SKM-1 treated with dmso at 0.1 percent for 144 hours (cell line): Measurements from ENCODE around the gene RFX2.
"Not testable (repeated sequence)": the region's sequence is repeated elsewhere in the genome, so short reads cannot be mapped to it uniquely, and the experiment has no call there.

Experiments
- DNase-seq: peaks from one replicate; lab custom pipeline; 2025; ENCODE audit not compliant: unreplicated experiment; lab: John Stamatoyannopoulos, UW

The RFX2 gene

DNA sequence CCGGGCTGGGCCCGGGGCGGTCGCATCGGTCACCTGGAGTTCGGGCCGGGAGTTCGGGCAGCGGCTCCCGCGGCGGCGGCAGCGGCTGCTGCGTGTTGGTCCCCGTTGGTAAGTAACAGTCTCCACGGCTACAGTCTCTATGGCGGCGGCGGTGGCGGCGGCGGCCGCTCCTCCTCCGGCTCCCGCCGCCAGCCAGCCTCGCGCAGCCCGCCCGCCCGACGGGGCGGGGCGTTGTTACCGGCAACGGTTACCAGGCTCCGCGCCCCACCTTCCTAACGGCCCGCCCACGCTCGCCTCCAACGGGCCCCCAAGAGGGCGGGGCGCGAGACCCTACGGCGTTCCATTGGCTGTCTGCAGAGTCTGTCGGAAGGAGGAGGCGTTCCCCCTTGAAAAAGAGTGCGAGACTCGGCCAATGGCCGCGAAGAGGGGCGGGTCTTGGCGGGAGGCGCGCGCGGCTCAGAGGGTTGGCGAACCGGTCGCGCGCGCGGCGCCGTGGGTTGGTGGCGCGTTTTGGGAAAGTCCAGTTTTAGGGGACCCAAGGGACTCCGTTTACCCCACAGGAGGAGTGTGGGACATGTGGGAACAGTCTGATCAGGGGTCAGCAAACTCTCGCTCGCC lies at the start of gene RFX2:
TSS of gene RFX2 (minus strand) at position 141 of the 618 bp plus-strand sequence. CDS start 63,004 bp downstream, outside the sequence.
- peak; percentile 98 for DNase-seq

DNA sequence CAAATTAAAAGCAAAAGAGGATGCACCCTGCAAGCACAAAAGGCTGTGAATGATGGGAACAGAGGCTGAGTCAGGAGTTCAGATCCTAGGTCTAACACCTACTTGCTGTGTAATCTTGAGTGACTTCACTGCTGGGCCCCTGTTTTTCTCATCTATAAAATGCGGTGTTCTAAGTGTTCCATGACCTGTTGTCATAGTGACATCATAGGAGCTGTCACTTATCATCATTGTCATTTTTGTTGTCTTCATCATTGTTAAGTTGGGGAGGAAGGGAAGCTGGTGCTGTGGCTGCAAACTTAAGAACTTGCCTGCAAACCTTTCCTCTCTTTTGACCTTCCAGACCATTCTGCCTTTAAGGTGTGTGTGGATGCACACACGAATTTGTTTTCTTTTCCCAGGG lies 45.7 kb upstream of the RFX2 start:
- DNase-seq = no peak

DNA sequence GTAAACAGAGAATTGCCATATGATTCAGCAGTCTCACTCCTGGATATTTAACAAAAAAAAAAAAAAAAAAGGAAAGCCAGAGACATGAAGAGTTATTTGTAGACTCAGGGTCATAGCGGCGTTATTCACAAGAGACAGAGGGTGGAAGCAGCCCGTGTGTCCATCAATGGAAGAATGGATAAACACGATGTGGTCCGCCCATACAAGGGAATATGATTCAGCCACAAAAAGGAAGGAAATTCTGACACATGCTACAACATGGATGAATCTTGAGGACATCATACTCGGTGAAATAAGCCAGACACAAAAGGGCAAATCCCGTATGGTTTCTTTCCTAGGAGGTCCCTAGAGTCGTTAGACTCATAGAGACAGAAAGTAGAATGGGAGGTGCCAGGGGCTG lies 40.0 kb upstream of the RFX2 start:
- no peak for DNase-seq

DNA sequence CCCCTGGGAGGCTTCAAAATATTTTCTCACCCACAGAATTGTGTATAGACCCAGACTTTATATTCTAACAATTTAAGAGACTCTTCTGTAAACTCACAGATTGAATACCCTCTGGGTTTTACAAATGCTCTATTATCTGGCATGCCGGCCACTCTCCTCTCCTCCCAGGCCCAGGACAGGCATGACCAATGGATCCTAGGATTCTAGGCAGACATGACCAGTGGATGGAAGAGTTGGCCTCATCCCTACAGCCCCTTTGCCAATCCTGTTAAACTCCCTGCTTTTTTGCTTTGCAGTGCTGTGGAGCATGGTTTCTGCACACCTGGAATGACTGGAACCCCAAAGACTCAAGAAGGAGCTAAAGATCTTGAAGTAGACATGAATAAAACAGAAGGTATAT lies 30.9 kb upstream of the RFX2 start:
- DNase-seq = no peak

DNA sequence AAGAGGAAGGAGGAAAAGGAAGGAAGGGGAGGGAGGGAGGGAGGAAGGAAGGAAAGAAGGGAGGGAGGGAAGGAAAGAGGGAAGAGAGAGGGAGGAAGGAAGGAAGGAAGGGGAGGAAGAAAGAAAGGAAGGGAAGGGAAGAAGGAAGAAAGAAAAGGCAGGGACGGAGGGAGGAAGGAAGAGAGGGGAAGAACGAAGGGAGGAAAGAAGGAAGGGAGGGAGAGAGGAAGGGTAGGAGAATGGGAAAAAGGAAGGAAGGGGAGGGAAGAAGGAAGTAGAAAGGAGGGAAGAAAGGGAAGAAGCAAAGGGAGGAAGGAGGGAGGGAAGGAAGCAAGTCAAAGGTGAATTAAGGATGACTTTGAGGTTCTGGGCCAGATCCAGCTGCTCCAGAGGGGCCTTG lies 28.2 kb upstream of the RFX2 start:
- DNase-seq = no peak

- DNase-seq = peak; percentile 36
Observed at GRCh38 chr19:6138066-6138465, 27.8 kb upstream of the RFX2 start.

DNA sequence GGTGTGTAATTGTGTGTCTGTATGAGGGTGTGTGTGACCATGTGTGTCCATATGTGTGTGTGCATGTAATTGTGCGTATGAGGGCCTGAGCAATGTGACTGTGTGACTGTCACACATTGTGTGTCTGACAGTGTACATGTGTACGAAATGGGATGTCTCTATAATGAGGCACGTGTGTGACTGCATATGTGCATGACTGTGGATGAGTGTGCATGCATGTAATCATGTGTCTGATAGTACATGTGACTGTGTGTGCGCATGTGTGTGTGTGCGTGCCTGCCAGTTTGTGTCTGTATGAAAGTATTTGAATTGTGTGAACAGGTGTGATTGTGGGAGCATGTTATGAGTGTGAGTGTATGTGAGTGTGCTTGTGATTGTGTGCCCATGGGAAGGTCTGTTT lies 22.9 kb upstream of the RFX2 start:
- DNase-seq = no peak

- no peak for DNase-seq
Observed at GRCh38 chr19:6132482-6132881, 22.2 kb upstream of the RFX2 start.

GRCh38 chr19:6127716-6128335 lies 17.5 kb upstream of the RFX2 start:
- DNase-seq = no peak

- DNase-seq = peak; percentile 69
Observed at GRCh38 chr19:6126335-6126974, 16.2 kb upstream of the RFX2 start.

DNA sequence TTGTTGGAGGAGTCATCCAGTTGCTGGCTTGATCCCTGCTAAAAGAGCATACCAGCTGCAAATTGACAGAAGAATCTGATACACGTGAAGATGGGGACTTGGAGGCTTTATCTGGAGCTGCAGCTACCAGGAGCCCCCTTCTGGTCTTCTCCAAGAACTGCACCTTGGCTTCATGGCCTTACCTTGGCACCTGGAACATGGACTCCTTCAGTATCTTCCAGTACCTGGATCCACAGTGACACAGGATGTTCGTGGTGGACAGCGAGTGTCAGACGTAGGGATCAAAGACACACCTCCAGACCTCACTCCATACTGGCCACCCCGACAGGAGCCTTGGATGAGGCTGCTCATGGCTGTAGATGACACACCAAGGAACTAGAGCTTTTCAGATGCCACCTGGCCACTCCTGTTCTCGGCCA lies 15.3 kb upstream of the RFX2 start:
- DNase-seq = peak; percentile 77

GRCh38 chr19:6119031-6119430 lies 8.7 kb upstream of the RFX2 start:
- no peak for DNase-seq

- no peak for DNase-seq
Observed at GRCh38 chr19:6118043-6118442, 7.7 kb upstream of the RFX2 start.

DNA sequence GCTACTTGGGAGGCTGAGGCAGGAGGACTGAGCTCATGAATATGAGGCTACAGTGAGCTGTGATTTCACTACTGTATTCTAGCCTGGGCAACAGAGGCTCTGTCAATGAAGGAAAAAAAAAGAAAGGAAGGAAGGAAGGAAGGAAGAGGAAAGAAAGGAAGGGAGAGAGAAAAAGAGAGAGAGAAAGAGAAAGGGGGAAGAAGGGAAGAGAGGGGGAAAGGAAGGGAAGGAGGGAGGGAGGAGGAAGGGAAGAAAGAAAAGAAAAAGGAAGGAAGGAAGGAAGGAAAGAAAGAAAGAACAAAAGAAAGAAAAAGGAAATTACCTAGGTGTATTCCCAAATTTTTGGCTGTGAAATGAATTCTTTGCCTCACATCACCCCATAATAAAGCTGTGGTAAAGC lies 7.2 kb upstream of the RFX2 start:
- DNase-seq = no peak

DNA sequence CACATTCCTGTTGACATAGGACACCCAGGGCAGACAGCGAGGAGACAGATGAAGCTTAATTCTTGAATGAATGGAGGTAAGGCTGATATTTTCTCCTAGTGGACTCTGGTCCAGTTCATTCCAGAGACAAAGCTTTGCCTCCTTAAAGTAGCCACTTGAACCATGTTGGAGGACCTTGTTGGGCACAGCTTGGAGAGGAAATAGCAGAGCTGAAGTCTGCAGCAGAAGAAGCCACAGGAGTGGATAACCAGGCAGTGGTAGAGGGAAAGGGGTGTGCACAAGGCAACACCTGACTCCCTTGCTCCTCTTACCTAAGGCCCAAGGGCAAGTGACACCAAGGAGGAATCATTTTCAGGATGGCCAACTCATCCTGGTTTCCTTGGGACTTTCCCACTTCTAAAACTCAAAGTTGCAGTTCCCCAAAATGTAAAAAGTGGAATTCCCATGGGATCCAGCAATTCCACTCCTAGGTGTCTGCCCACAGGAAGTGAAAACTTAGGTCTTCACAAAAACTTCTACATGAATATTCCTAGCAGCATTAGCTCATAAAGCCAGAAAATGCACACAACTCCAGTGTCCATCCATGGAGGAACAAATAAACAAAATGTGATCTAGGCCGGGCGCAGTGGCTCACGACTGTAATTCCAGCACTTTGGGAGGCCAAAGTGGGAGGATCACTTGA lies 6.6 kb upstream of the RFX2 start:
- no peak for DNase-seq

DNA sequence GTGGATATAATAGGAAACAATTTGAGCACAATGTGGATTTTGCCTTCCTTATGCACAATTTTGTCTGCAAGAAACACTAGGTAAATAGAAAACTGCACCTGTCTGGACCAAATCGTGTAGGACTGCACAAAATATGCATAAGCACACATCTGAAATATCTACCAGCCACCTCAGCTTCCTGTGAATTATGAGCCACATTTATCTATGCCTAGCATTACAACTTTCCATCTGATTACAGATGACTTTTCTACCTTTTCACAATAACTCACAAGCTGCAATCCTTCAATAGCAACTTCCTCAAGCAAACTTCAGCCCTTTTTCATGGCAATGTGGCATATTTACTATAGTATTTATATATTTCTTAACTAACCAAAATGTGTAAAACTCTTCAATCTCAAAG lies 5.7 kb upstream of the RFX2 start:
- no peak for DNase-seq

DNA sequence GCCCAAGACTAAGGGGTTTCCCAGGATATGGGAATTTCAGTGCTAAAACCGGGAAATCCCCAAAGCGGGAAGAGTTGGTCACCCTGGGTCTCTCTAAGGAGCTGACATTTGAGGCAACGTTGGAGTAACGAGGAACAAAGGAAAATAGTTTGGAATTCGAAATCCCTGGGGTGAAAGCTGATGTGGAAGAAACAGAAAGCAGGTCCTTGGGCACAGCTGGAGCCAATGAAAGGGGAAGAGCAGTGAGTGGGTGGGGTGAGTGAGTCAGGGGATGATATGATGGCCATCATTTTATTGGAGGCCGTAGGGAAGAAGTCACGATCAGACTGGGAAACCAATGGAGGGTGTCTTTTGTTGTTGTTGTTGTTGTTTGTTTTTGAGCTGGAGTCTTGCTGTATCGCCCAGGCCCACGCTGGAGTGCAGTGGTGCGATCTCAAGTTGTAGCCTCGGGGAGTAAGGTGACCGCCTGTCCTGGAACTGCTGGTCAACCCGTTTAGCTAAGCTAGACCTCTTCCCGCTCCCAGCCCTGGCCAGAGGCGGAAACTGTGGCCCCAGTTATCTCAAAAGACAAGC lies 3.4 kb upstream of the RFX2 start:
- no peak for DNase-seq

DNA sequence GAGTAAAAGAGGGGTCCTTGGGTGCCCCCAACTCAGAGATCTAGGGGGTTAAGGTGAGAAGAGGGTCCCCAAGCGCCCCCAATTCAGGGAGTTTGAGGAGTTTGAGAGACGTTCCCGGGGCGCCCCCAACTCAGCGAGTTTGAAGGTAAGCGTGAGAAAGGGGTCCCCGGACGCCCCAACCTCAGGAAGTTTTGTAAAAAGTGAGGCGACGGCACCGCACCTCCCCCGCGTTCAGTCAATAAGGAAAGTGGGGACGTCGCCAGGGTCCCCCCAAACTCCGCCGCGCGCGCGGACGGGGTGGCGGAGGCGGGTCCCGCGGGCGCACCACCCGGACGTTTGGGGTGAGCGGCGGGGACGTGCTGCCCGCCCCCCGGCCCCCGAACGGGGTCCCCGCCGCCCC lies 353 bp downstream of the RFX2 start:
- no peak for DNase-seq

DNA sequence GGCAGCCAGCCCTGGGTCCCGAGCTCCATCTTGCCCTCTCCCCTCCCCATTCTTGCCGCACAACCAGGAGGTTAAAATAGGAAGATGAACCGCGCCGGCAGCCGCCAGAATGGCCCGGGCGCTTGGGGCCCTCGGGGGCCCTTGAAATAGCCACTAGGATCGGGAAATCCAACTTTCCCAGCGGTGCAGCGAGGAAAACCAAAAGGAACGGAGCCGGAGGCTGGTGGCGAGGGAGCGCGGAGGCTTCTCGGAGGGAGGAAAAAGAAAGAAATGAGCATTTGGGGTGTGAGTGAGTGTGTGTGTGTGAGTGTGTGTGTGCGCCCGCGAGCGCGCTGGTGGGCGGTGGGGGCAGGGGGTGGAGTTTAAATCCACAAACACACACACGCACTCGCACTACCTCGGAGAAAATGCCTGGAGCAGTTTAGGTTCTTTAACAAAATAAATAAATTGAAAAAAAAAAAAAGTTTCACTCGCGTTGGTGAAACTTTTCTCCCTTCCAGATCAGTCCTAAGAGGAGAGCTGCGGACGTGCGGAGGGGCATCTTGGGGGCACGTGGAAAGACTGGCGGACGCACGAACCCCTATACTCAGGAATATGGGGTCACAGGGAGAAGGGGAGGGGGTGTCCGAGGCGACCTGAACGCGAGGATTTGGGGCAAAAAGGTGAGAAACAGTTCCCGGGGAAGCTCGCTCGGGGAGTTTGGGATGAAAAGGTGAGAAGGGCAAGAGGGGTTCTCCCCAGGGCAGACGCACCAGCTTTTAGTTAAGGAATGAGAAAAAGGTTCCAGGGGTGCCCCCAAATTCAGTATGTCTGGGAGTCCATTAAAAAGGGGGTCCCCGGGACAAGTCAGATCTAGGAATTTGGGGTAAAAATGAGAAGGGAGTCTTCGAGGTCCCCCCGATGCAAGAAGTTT lies 1.3 kb downstream of the RFX2 start:
- no peak for DNase-seq

- not testable (repeated sequence) for DNase-seq
Observed at GRCh38 chr19:6106643-6107294, 3.5 kb downstream of the RFX2 start.
